Measurements from ENCODE around the gene HMCES.
"Not testable (repeated sequence)": the region's sequence is repeated elsewhere in the genome, so short reads cannot be mapped to it uniquely, and the experiment has no call there.

Gene HMCES

GRCh38 chr3:129320261-129320660, 41.6 kb downstream of the HMCES start:
- DNase-seq (ENCODE audit: low read depth in 2 of 2, low spot score in 1 of 2): no peak

- DNase-seq (ENCODE audit: low read depth in 2 of 2, low spot score in 1 of 2): no peak
Observed at GRCh38 chr3:129320825-129321487, 42.3 kb downstream of the HMCES start.

DNA sequence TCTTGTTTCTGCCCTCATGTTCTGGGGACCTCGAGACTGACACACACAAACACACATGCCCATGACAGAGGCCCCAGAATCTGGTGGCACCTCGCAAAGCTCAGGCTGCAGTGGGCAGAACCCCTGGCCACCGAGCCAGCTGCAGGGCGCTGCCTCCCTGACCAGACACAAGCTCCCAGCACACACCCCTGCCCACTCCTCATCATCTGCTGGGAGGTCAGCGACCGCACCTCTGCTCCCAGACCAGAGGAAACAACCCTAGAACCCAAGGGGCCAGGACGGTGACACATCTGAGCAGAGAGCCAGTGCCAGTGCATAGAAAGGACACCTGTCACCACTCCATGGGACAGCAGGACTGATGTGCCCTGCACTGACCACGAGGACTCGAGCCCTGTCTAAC, 43.2 kb downstream of the HMCES start:
- no peak for DNase-seq (ENCODE audit: low read depth in 2 of 2, low spot score in 1 of 2)

GRCh38 chr3:129323651-129324294, 45.1 kb downstream of the HMCES start:
- DNase-seq (ENCODE audit: low read depth in 2 of 2, low spot score in 1 of 2): no peak

GRCh38 chr3:129324855-129325254, 46.2 kb downstream of the HMCES start:
- DNase-seq (ENCODE audit: low read depth in 2 of 2, low spot score in 1 of 2): no peak

DNA sequence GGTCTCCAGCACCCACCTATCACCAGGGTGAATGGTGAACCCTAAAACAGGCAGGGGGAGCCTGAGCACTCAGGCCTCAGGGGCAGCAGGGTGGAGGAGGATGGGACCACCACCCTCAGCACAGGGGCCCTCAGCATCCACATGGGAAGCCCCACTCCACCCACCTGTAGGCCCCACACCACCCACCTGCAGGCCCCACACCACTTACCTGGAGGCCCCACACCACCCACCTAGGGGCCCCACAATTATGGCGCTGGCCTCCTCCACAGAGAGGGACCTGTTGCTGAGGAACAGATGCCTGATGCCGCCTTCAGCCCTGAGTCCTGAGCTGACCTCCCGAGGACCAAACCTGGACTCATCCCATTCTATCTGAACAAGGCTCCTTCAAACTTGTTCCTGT, 46.7 kb downstream of the HMCES start:
- DNase-seq (ENCODE audit: low read depth in 2 of 2, low spot score in 1 of 2): no peak

- DNase-seq (ENCODE audit: low read depth in 2 of 2, low spot score in 1 of 2): no peak
Observed at GRCh38 chr3:129326138-129326537, 47.5 kb downstream of the HMCES start.

DNA sequence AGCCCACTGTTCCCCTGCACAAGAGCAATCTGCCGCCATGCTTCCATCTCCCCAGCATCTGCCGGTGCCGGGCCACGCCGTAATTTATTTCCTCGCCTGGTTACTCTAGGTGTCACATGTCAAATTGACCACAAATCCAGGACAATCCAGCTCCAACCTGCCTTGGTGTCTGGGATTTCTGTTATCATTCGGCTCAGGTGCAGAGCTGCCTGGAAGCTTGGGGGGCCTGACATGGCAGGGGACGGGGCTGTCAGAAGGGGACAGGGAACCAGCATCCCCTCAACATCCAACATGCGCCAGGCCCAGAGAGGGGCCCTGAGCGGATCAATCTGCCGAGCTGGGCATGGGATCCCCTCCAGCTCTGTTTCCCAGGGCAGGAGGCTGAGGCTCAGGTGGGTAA, 47.9 kb downstream of the HMCES start:
- no peak for DNase-seq (ENCODE audit: low read depth in 2 of 2, low spot score in 1 of 2)

DNA sequence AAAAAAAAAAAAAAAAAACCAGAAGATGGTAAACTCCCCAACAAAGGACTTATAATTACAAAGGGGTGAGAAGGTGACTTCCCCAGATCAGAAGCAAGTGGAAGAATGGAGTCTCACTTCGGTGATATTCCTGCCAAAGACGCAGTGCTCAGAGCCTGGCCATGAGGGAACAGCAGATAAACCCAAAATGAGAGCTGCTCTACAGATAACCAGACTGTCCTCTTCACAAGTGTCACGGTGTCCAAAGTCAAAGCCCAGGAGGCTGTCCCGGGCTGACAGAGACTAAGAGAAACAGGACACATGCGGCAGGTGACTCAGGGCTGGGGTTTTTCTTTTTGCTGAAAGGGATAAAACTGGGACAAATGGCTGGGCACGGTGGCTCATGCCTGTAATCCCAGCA, 48.8 kb downstream of the HMCES start:
- no peak for DNase-seq (ENCODE audit: low read depth in 2 of 2, low spot score in 1 of 2)

GRCh38 chr3:129329858-129330257, 51.2 kb downstream of the HMCES start:
- no peak for DNase-seq (ENCODE audit: low read depth in 2 of 2, low spot score in 1 of 2)

DNA sequence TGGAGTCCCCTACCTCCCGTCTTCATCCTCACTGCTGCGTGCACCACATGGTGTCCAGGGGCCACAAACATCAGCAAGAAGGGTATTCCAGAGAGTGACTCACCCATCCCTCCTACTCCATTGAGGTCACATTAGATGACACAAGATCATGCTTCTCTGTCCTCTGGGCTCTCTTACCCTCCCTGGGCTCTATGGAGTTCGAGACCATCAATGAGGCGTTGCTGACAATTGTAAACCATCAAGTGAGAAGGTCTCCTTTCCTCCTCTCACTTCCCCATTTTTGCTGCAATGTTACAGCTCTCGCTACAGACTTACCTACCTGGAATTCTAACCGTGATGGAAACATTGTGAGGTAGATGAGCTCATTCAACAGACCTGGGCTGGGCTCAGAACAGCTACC, 51.7 kb downstream of the HMCES start:
- no peak for DNase-seq (ENCODE audit: low read depth in 2 of 2, low spot score in 1 of 2)

DNA sequence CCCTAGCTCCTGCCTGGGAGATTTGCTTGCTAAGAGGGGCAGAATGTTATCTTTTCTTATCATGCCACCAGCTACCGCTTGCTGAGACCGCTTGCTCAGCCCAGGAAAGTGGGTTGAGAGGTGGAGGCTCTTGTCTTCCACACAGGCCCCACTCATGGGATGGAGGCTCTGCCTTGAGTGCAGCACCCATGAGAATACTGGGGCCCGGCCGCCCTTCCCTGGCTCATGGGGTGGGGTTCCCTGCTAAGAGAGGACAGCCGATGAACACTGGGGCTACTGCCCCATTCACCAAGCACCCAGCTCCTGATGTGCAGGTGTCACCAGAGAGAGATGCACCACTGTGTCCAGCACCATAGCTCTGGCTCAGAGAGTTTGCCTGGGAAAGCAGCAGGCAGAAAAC, 55.2 kb downstream of the HMCES start:
- no peak for DNase-seq (ENCODE audit: low read depth in 2 of 2, low spot score in 1 of 2)

DNA sequence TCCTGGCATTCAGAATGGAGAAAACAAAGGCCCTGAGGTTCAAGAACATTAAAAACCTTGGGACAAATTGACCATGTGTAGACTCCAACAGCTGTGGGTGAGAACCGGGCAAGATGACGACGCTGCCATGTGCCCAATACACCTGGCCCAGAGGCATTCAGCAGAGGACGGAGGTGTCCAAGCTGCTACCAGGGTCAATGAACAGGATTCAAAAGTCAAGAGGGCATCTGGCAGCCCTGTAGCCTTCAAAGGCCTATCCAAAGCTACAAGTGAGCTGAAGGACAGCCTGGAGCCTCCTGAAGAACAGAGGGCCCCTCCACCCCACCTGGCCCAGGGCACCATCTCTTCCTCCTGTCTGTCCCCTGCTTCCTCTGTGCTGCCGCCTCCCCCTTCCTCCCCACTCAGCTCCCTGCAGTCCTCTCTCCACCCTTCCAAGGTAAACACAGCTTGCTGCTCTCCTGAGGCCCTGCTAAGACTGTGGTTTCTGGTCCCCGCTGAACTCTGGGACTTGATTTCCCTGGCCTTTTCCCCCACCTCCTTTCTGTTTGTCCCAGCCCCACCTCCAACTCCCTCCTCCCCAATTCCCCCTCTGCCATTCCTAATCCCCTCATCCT, 57.5 kb downstream of the HMCES start:
- no peak for DNase-seq (ENCODE audit: low read depth in 2 of 2, low spot score in 1 of 2)

GRCh38 chr3:129337719-129338118, 59.0 kb downstream of the HMCES start:
- not testable (repeated sequence) for DNase-seq (ENCODE audit: low read depth in 2 of 2, low spot score in 1 of 2)

GRCh38 chr3:129339186-129339585, 60.5 kb downstream of the HMCES start:
- not testable (repeated sequence) for DNase-seq (ENCODE audit: low read depth in 2 of 2, low spot score in 1 of 2)

DNA sequence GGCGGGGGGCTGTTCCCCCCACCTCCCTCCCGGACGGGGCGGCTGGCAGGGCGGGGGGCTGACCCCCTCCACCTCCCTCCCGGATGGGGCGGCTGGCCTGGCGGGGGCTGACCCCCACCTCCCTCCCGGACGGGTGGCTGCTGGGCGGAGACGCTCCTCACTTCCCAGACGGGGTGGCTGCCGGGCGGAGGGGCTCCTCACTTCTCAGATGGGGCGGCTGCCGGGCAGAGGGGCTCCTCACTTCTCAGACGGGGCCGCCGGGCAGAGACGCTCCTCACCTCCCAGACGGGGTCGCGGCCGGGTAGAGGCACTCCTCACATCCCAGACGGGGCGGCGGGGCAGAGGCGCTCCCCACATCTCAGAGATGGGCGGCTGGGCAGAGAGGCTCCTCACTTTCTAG, 61.2 kb downstream of the HMCES start:
- DNase-seq (ENCODE audit: low read depth in 2 of 2, low spot score in 1 of 2): not testable (repeated sequence)

GRCh38 chr3:129341331-129342141, 62.9 kb downstream of the HMCES start:
- DNase-seq (ENCODE audit: low read depth in 2 of 2, low spot score in 1 of 2): no peak

GRCh38 chr3:129343643-129344360, 65.1 kb downstream of the HMCES start:
- no peak for DNase-seq (ENCODE audit: low read depth in 2 of 2, low spot score in 1 of 2)

GRCh38 chr3:129344540-129345220, 66.0 kb downstream of the HMCES start:
- DNase-seq (ENCODE audit: low read depth in 2 of 2, low spot score in 1 of 2): no peak

- DNase-seq (ENCODE audit: low read depth in 2 of 2, low spot score in 1 of 2): no peak
Observed at GRCh38 chr3:129345281-129345680, 66.6 kb downstream of the HMCES start.

GRCh38 chr3:129345971-129346370, 67.3 kb downstream of the HMCES start:
- no peak for DNase-seq (ENCODE audit: low read depth in 2 of 2, low spot score in 1 of 2)

Data from stimulated activated CD8-positive, alpha-beta memory T cell treated with anti-CD3 and anti-CD28 coated beads, Interleukin-4, amount 100 ng/mL, for 4 hours (primary cell).